Hematopoietic multipotent progenitor cell (in vitro differentiated cells): ENCODE measurements around the gene PCGF3. TPM values are rescaled to one million over a fixed set of nuclear protein-coding genes. Genes with fewer than 3 reads are reported as not detected.
A peak's percentile ranks its signal among the peaks of the same experiment; 100 is the strongest.
"Not testable (repeated sequence)": the region's sequence is repeated elsewhere in the genome, so short reads cannot be mapped to it uniquely, and the experiment has no call there.

Source experiments
- DNase-seq, 3 donors: peaks; one replicate each; pipeline ENCODE4 v3.0.0-alpha.2; 2011 to 2015; ENCODE audit warnings: low read depth in 2 of 3, low spot score in 2 of 3
- total RNA-seq: library from RNA; depleted of rRNA; stranded (reverse); fragments of >200 nt; gene quantifications from one replicate; pipeline ENCODE4 v1.2.3, GENCODE V29; 2012

The PCGF3 gene
- total RNA-seq, 1 donor, result 51.2 TPM

- no peak for DNase-seq
Measured at GRCh38 chr4:734075-734474, 28.4 kb downstream of the PCGF3 start.

GRCh38 chr4:734951-735350 is 29.3 kb downstream of the PCGF3 start:
- DNase-seq, result no peak

GRCh38 chr4:735583-735982 is 30.0 kb downstream of the PCGF3 start:
- no peak for DNase-seq

GRCh38 chr4:736561-736960 is 30.9 kb downstream of the PCGF3 start:
- DNase-seq, result not testable (repeated sequence)

- DNase-seq, result no peak
Measured at GRCh38 chr4:738781-739280, 33.2 kb downstream of the PCGF3 start.

- DNase-seq, result no peak
Measured at GRCh38 chr4:739569-739968, 33.9 kb downstream of the PCGF3 start.

- no peak for DNase-seq
Measured at GRCh38 chr4:740011-740410, 34.4 kb downstream of the PCGF3 start.

- DNase-seq, result no peak
Measured at GRCh38 chr4:740656-741282, 35.1 kb downstream of the PCGF3 start.

GRCh38 chr4:742096-742741 is 36.6 kb downstream of the PCGF3 start:
- DNase-seq, result no peak

GRCh38 chr4:742742-743311 is 37.2 kb downstream of the PCGF3 start:
- peak; percentile 53 to 72 (median 56) for DNase-seq

- DNase-seq, result no peak
Measured at GRCh38 chr4:743463-744211, 38.0 kb downstream of the PCGF3 start.

GRCh38 chr4:744212-744841 is 38.7 kb downstream of the PCGF3 start:
- no peak for DNase-seq

- no peak for DNase-seq
Measured at GRCh38 chr4:747546-748170, 42.0 kb downstream of the PCGF3 start.

GRCh38 chr4:748461-748860 is 42.8 kb downstream of the PCGF3 start:
- DNase-seq, result no peak

GRCh38 chr4:749698-750666 is 44.4 kb downstream of the PCGF3 start:
- no peak for DNase-seq

GRCh38 chr4:751676-752075 is 46.0 kb downstream of the PCGF3 start:
- DNase-seq, result no peak

- DNase-seq, result no peak
Measured at GRCh38 chr4:752196-752861, 46.7 kb downstream of the PCGF3 start.

GRCh38 chr4:753186-753585 is 47.6 kb downstream of the PCGF3 start:
- not testable (repeated sequence) for DNase-seq
